CD4-positive, alpha-beta memory T cell (primary cell): ENCODE results near the gene SLC16A11. TPM values are rescaled to one million over a fixed set of nuclear protein-coding genes. Genes with fewer than 3 reads are reported as not detected.
"Not testable (repeated sequence)": the region's sequence is repeated elsewhere in the genome, so short reads cannot be mapped to it uniquely, and the experiment has no call there.

Source experiments
- CTCF ChIA-PET: fragments of 350-600 bp; sonication (Branson Sonifier 250); formaldehyde crosslinking; loops from one replicate; lab custom pipeline; 2021; ENCODE audit warnings: inconsistent platforms; ENCODE audit not compliant: partially characterized antibody; lab: Charles Lee
- POLR2A ChIA-PET: fragments of 350-600 bp; sonication (Branson Sonifier 250); formaldehyde crosslinking; loops from one replicate; lab custom pipeline; 2021; ENCODE audit not compliant: partially characterized antibody; lab: Charles Lee
- DNase-seq, 5 donors: peaks; one replicate each; pipeline versions ENCODE4 v3.0.0 to v3.0.0-alpha.2; 2020 to 2022; ENCODE audit warnings: mixed read lengths in 1 of 5
- H3K27ac ChIP-seq: one replicate; pipeline ENCODE4 v1.7.0; 2013; ENCODE audit warnings: low read depth, low read length
- H3K27me3 ChIP-seq: 2 replicates; pipeline ENCODE4 v1.7.0; 2013; ENCODE audit warnings: mild to moderate bottlenecking, low read length, moderate library complexity; ENCODE audit not compliant: insufficient read depth
- H3K36me3 ChIP-seq: 2 replicates; pipeline ENCODE4 v1.7.0; 2013; ENCODE audit warnings: mild to moderate bottlenecking, low read length, moderate library complexity; ENCODE audit not compliant: insufficient read depth
- H3K4me1 ChIP-seq: 2 replicates; pipeline ENCODE4 v1.7.0; 2013; ENCODE audit warnings: mild to moderate bottlenecking, low read length, moderate library complexity; ENCODE audit not compliant: insufficient read depth
- H3K4me3 ChIP-seq, 2 donors: one replicate each; pipeline ENCODE4 v1.7.0; 2013; ENCODE audit warnings: low read length in 2 of 2, mild to moderate bottlenecking in 1 of 2
- H3K9me3 ChIP-seq, 2 donors: one replicate each; pipeline ENCODE4 v1.7.0; 2013; ENCODE audit warnings: low read length in 2 of 2, control low read depth in 1 of 2; ENCODE audit not compliant: control insufficient read depth in 1 of 2
- H3K27ac Mint-ChIP-seq, 7 donors: one replicate each; pipeline ENCODE4 v1.8.0; 2020 to 2021; ENCODE audit warnings: mixed read lengths in 7 of 7, mild to moderate bottlenecking in 6 of 7, inconsistent platforms in 3 of 7, moderate library complexity in 3 of 7
- H3K27me3 Mint-ChIP-seq, 2 donors: one replicate each; pipeline ENCODE4 v1.8.0; 2020 to 2021; ENCODE audit warnings: mixed read lengths in 2 of 2
- H3K36me3 Mint-ChIP-seq, 2 donors: one replicate each; pipeline ENCODE4 v1.8.0; 2020 to 2021; ENCODE audit warnings: mixed read lengths in 2 of 2, inconsistent platforms in 1 of 2, mild to moderate bottlenecking in 1 of 2
- H3K4me1 Mint-ChIP-seq, 4 donors: one replicate each; pipeline ENCODE4 v1.8.0; 2020 to 2021; ENCODE audit warnings: mixed read lengths in 4 of 4, mild to moderate bottlenecking in 1 of 4
- H3K4me3 Mint-ChIP-seq, 8 donors: one replicate each; pipeline ENCODE4 v1.8.0; 2020 to 2021; ENCODE audit warnings: mixed read lengths in 8 of 8, mild to moderate bottlenecking in 7 of 8, moderate library complexity in 6 of 8, inconsistent platforms in 3 of 8
- H3K9me3 Mint-ChIP-seq, 8 donors: one replicate each; pipeline ENCODE4 v1.8.0; 2020 to 2021; ENCODE audit warnings: mixed read lengths in 8 of 8, mild to moderate bottlenecking in 5 of 8, inconsistent platforms in 3 of 8, moderate library complexity in 1 of 8
- intact Hi-C: fragments of 100-400 bp; cut with micrococcal nuclease; formaldehyde crosslinking; loops from one replicate; pipeline ENCODE4 v1.15.1; 2023
- polyA plus RNA-seq, 2 donors: library from polyadenylated mRNA; unstranded; fragments of 300-500 nt; fragmentation: Illumina TruSeq; gene quantifications; one replicate each; pipeline ENCODE4 v1.2.3, GENCODE V29; 2021
- total RNA-seq, 2 experiments: library from RNA; stranded (reverse); gene quantifications; one replicate each; pipeline ENCODE4 v1.2.3, GENCODE V29; 2021

Gene SLC16A11
- total and polyA plus RNA-seq, 4 experiments from 2014 or later, result 0.50 to 1.2 (median 0.79) TPM

DNA sequence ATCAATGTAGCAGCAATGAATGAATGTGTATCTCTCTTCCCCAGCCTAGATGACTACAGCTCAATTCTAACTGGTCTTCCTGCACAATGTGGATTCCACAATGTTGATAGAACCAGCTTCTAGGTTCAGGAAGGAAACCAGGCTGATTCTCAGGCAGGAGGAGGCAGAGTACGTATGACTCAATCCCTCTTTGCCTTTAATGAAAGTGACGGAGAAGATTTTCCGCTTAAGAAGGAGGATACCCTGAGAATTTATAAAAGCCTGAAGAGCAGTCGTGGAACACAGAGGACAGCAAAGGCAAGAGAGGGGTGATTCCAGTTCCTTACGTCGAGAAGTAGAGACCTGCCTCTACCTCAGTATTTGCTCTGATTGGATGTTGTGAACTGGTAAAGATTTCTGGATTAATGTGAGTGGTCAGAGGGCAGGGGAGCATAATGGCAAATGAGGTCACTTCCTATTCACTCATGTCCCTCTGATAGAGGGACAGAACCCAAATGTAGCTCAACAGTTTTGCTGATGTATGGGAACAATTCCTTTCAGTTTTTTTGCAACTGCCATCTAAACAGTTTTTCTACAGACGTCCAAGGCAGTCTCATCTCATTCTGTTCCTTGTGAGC lies 15.0 kb upstream of the SLC16A11 start:
- H3K27me3 ChIP-seq, result no peaks in the 10 kb centered on the region
- ChIA-PET CTCF (interaction anchor here (1.0 to 1.9 kb wide), 3 partner anchors 12 to 78 kb away, joined by 3 to 6 read pairs (median 5); no protein-coding TSS in a partner anchor), POLR2A (no interaction called here)
- Mint-ChIP-seq H3K36me3 (no peaks in the 10 kb centered on the region), H3K4me3 (no peak overlapping the region), H3K27ac (no peak overlapping the region), H3K9me3 (peaks cover 0 to 2% (median 0%) of the 10 kb centered on the region in 8 donors), H3K27me3 (peaks cover 6 to 10% of the 10 kb centered on the region in 2 donors), H3K4me1 (peaks cover 0 to 3% (median under 1%) of the 10 kb centered on the region in 4 donors)
- H3K9me3 ChIP-seq, result no peaks in the 10 kb centered on the region
- DNase-seq, result no peak
- intact Hi-C loops, result no loop called here
- H3K4me3 ChIP-seq, result no peak overlapping the region
- no peaks in the 10 kb centered on the region for H3K4me1 ChIP-seq
- H3K36me3 ChIP-seq, result no peaks in the 10 kb centered on the region
- no peak overlapping the region for H3K27ac ChIP-seq

DNA sequence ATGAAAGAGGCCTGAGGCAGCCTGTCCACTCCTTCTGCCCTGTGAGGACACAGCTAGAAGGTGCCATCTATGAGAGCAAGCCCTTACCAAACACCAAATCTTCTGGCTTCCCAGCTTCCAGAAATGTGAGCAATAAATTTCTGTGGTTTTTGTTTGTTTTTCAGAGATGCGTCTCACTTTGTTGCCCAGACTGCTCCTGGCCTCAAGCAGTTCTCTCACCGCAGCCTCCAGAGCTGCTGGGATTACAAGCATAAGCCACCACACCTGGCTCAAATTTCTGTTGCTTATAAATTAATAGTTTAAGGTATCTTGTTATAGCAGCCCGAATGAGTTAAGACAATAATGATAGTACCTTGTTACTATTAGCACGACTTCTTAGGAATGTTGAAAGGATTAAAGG lies 12.5 kb upstream of the SLC16A11 start:
- POLR2A ChIA-PET, result no interaction called here
- H3K4me1 ChIP-seq, result no peaks in the 10 kb centered on the region
- DNase-seq, result no peak
- no peak overlapping the region for H3K27ac ChIP-seq
- intact Hi-C loops, result no loop called here
- Mint-ChIP-seq H3K36me3 (no peaks in the 10 kb centered on the region), H3K4me1 (peaks cover 1 to 5% (median 3%) of the 10 kb centered on the region in 4 donors), H3K27ac (no peak overlapping the region), H3K27me3 (peaks cover 0 to 2% of the 10 kb centered on the region in 2 donors), H3K4me3 (no peak overlapping the region), H3K9me3 (peaks cover 0 to 2% (median 0%) of the 10 kb centered on the region in 8 donors)
- H3K36me3 ChIP-seq, result no peaks in the 10 kb centered on the region
- no peaks in the 10 kb centered on the region for H3K27me3 ChIP-seq
- no peaks in the 10 kb centered on the region for H3K9me3 ChIP-seq
- no peak overlapping the region for H3K4me3 ChIP-seq
- CTCF ChIA-PET, result interaction anchor here (0.9 to 2.0 kb wide), 2 partner anchors 81 to 121 kb away, joined by 4 read pairs; no protein-coding TSS in a partner anchor

DNA sequence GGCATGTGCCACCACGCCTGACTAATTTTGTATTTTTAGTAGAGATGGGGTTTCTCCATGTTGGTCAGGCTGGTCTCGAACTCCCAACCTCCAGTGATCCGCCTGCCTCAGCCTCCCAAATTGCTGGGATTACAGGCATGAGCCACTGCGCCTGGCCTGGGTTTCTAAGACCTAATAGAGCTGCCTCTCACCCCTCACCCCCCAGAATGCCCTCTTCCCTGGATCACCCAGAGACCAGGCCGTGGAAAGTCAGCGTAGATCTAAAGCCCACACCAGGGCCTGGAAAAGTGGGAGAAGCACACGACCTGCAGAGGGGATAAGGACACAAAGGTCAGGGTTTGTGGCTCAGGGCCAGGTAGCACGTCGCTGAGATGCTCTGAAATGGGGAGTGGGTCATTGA lies 6.7 kb upstream of the SLC16A11 start:
- H3K27ac ChIP-seq, DNase-seq, POLR2A ChIA-PET, H3K9me3 Mint-ChIP-seq, H3K27me3 Mint-ChIP-seq, H3K4me3 Mint-ChIP-seq, H3K27me3 ChIP-seq, intact Hi-C loops, H3K36me3 ChIP-seq, H3K9me3 ChIP-seq, H3K36me3 Mint-ChIP-seq, H3K4me3 ChIP-seq: not testable (repeated sequence)
- CTCF ChIA-PET, result interaction anchor here (0.9 to 15.5 kb wide), 3 partner anchors 78 to 127 kb away, joined by 5 to 430 read pairs (median 7); no protein-coding TSS in a partner anchor
- H3K4me1 Mint-ChIP-seq, result peaks cover 12 to 26% (median 16%) of the 10 kb centered on the region in 4 donors
- peaks cover 20% of the 10 kb centered on the region for H3K4me1 ChIP-seq
- peak overlapping the region in 1 of 7 donors; percentile 25 for H3K27ac Mint-ChIP-seq

DNA sequence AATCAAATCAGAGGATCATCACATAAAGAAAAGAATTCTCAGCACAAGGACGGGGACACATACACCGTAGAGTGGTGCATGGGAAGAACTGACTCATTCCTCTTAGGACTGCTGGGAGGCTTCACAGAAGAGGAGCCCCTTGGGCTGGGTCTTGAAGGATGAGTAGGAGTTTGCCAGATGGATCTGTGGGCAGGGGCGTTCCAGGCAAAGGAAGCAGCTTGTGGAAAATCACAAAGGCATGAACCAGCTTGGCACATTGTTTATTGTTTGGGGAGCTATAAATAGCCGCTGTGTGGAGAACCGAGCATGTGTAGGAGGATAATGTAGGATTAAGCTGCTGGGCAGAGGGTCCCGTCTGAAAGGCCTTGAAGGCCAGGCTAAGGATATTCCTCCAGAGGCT lies 5.1 kb upstream of the SLC16A11 start:
- Histone ChIP-seq H3K27me3 (no peaks in the 10 kb centered on the region), H3K36me3 (no peaks in the 10 kb centered on the region), H3K4me3 (no peak overlapping the region), H3K4me1 (peaks cover 25% of the 10 kb centered on the region), H3K27ac (no peak overlapping the region), H3K9me3 (no peaks in the 10 kb centered on the region)
- peaks cover 0 to under 1% (median 0%) of the 10 kb centered on the region in 8 donors for H3K9me3 Mint-ChIP-seq
- no peak overlapping the region for H3K4me3 Mint-ChIP-seq
- ChIA-PET CTCF (interaction anchor here (1.2 to 15.5 kb wide), 3 partner anchors 89 to 247 kb away, joined by 6 to 430 read pairs (median 7); no protein-coding TSS in a partner anchor), POLR2A (interaction anchor here (1.2 kb wide), 1 partner anchor 84 kb away, joined by 6 read pairs; no protein-coding TSS in a partner anchor)
- H3K27me3 Mint-ChIP-seq, result peaks cover 0 to 2% of the 10 kb centered on the region in 2 donors
- H3K4me1 Mint-ChIP-seq, result peaks cover 12 to 34% (median 17%) of the 10 kb centered on the region in 4 donors
- no peaks in the 10 kb centered on the region for H3K36me3 Mint-ChIP-seq
- intact Hi-C loops, result loop anchor here (5.0 kb wide), 4 partner anchors 203 to 638 kb away; partner anchors contain the start of genes CTDNEP1, ELP5, SLC2A4 and TP53
- DNase-seq, result no peak
- peak overlapping the region in 4 of 7 donors; percentile 11 to 70 (median 33) for H3K27ac Mint-ChIP-seq

DNA sequence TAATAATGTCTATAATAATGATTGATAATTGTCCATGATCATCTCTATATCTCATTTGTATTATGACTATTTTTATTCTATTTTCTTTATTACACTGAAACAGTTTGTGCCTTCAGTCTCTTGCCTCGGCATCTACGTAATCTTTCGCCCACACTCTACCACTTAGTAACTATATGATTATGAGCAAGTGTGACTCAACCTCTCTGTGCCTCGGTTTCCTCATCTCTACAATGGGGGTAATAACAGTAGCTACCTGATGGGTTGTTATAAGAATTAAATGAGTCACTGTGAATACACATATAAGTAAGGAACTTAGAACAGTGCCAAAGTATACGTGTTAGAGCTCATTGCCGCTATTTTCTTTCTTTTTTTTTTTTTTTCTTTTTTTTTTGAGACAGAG lies 3.7 kb upstream of the SLC16A11 start:
- H3K27ac Mint-ChIP-seq, result peak overlapping the region; percentile 49 to 98 (median 94)
- no peaks in the 10 kb centered on the region for H3K27me3 ChIP-seq

DNA sequence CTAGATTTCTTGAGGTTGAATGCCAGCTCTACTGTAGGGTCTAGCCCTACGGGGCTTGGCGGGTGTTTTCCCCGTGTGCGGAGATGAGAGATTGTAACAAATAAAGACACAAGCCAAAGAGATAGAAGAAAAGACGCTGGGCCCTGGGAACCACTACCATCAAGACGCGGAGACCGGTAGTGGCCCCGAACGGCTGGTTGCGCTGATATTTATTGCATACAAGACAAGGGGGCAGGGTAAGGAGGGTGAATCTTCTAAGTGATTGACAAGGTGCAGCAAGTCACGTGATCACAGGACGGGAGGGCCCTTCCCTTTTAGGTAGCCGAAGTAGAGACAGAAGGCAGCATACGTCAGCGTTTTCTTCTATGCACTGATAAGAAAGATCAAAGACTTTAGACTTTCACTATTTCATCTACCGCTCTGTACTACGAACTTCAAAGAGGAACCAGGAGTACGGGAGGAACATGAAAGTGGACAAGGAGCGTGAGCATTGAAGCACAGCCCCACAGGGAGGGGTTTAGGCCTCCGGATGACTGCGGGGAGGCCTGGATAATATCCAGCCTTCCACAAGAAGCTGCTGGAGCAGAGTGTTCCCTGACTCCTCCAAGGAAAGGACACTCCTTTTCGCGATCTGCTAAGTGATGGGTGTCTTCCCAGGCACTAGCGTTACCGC lies 3.0 kb upstream of the SLC16A11 start:
- H3K27ac Mint-ChIP-seq, result peak overlapping the region; percentile 88 to 98 (median 95)
- intact Hi-C loops, result loop anchor here (1.0 to 5.0 kb wide), 9 partner anchors 89 to 640 kb away; partner anchors contain the start of genes CTDNEP1, ELP5, KCTD11 and SLC2A4
- peak overlapping the region; percentile 76 for H3K27ac ChIP-seq
- H3K4me1 ChIP-seq, result peaks cover 46% of the 10 kb centered on the region
- H3K27me3 ChIP-seq, H3K9me3 ChIP-seq, H3K36me3 ChIP-seq, H3K9me3 Mint-ChIP-seq, H3K27me3 Mint-ChIP-seq, H3K36me3 Mint-ChIP-seq: not testable (repeated sequence)
- DNase-seq, result peak; percentile 78 to 96 (median 86)
- peak overlapping the region; percentile 83 to 94 (median 90) for H3K4me3 Mint-ChIP-seq
- peak overlapping the region; percentile 67 to 84 for H3K4me3 ChIP-seq
- peaks cover 15 to 48% (median 23%) of the 10 kb centered on the region in 4 donors for H3K4me1 Mint-ChIP-seq
- ChIA-PET POLR2A (interaction anchor here (0.8 to 5.1 kb wide), 23 partner anchors 11 to 640 kb away, joined by 3 to 95 read pairs (median 6); partner anchors contain the start of genes ACADVL, ACAP1, DLG4 and GABARAP), CTCF (interaction anchor here (0.6 to 15.5 kb wide), 27 partner anchors 8 to 640 kb away, joined by 3 to 430 read pairs (median 6); partner anchors contain the start of genes ACADVL, ACAP1, ASGR1 and DLG4)

More for the DNA sequence above, 3.7 kb upstream of the SLC16A11 start:
- no peak overlapping the region for H3K27ac ChIP-seq
- no peaks in the 10 kb centered on the region for H3K36me3 Mint-ChIP-seq
- H3K4me3 ChIP-seq, result peak overlapping the region in 1 of 2 donors; percentile 67
- intact Hi-C loops, result loop anchor here (2.0 to 5.0 kb wide), 6 partner anchors 167 to 640 kb away; partner anchors contain the start of genes CTDNEP1, ELP5, SLC2A4 and TP53
- peaks cover 39% of the 10 kb centered on the region for H3K4me1 ChIP-seq
- DNase-seq, result no peak
- no peaks in the 10 kb centered on the region for H3K36me3 ChIP-seq
- no peaks in the 10 kb centered on the region for H3K9me3 Mint-ChIP-seq
- H3K27me3 Mint-ChIP-seq, result peaks cover 0 to 2% of the 10 kb centered on the region in 2 donors
- peaks cover 13 to 44% (median 21%) of the 10 kb centered on the region in 4 donors for H3K4me1 Mint-ChIP-seq
- ChIA-PET POLR2A (interaction anchor here (0.9 to 5.1 kb wide), 5 partner anchors 11 to 167 kb away, joined by 3 to 95 read pairs (median 10); partner anchors contain the start of genes RNASEK and SLC16A13), CTCF (interaction anchor here (0.6 to 15.5 kb wide), 5 partner anchors 41 to 1078 kb away, joined by 3 to 430 read pairs (median 3); partner anchors contain the start of genes ACADVL and DLG4)
- H3K4me3 Mint-ChIP-seq, result peak overlapping the region in 7 of 8 donors; percentile 68 to 94 (median 90)
- no peaks in the 10 kb centered on the region for H3K9me3 ChIP-seq
